ENCODE results near the gene CEACAM8.
"Not testable (repeated sequence)": the region's sequence is repeated elsewhere in the genome, so short reads cannot be mapped to it uniquely, and the experiment has no call there.

CEACAM8 gene

GRCh38 chr19:42544146-42544545 lies 50.6 kb downstream of the CEACAM8 start:
- no peak for DNase-seq (ENCODE audit: low read depth in 2 of 2)

- DNase-seq (ENCODE audit: low read depth in 2 of 2), result no peak
These were observed 51.9 kb downstream of the CEACAM8 start for GRCh38 chr19:42542791-42543190.

- DNase-seq (ENCODE audit: low read depth in 2 of 2), result no peak
These were observed 54.6 kb downstream of the CEACAM8 start for GRCh38 chr19:42540071-42540553.

- DNase-seq (ENCODE audit: low read depth in 2 of 2), result no peak
These were observed 55.6 kb downstream of the CEACAM8 start for GRCh38 chr19:42538841-42539709.

- DNase-seq (ENCODE audit: low read depth in 2 of 2), result not testable (repeated sequence)
These were observed 59.4 kb downstream of the CEACAM8 start for GRCh38 chr19:42535276-42535675.

- DNase-seq (ENCODE audit: low read depth in 2 of 2), result no peak
These were observed 60.3 kb downstream of the CEACAM8 start for GRCh38 chr19:42534391-42534790.

- no peak for DNase-seq (ENCODE audit: low read depth in 2 of 2)
These were observed 61.8 kb downstream of the CEACAM8 start for GRCh38 chr19:42532891-42533290.

- DNase-seq (ENCODE audit: low read depth in 2 of 2), result no peak
These were observed 63.4 kb downstream of the CEACAM8 start for GRCh38 chr19:42531313-42531712.

Measured in fibroblast of skin of left biceps (primary cell).